ENCODE measurements around the gene IQUB.
"Not testable (repeated sequence)": the region's sequence is repeated elsewhere in the genome, so short reads cannot be mapped to it uniquely, and the experiment has no call there.

IQUB gene

GRCh38 chr7:123538897-123539296 is 4.5 kb upstream of the IQUB start:
- DNase-seq: no peak

DNA sequence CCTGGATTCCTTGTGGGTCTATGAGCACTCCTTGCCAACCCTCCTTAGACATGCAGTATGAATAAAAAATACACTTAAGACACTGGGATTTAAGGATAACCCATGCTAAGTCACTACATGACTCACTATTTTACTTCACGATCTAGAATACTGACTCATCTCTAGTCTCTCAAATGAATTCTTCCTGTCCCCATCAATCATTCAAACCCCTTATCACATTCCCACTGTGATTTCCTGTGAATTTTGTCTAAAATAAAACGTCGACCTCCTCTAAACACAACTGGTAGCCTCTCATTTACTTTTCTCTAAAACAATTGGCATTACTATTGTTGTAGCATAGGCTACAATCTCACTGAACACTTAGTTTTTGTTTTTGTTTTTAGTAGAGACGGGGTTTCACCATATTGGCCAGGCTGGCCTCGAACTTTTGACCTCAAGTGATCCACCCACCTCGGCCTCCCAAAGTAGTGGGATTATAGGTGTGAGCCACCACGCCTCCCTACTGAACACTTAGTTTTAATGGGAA is 3.9 kb upstream of the IQUB start:
- no peak for DNase-seq

DNA sequence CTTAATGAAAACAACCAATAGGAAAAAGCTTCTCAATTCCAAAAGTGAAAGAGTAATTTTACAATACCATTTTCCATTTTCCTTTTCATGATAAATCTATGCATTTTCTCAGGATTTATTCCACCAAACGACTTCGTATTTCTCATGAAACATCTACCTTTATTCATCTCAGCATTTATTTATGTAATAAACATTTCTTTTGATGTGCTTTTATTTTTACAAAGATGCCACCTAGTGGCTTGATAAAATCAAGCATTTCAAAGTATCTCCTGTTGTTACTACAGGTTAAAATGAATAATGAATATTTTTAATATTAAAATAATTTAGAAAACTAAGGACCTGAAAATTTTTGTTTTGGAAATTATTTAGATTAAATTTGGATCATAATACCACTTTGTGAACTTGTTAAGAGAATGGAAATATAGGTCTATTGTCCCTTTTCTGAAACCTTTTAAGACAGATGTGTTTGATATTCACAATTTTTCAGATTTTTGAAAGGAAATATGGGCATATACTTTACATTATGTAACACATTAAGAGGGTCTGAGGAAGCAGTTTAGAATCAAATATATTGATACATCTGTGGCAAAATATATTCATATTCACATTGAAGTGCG is 2.7 kb upstream of the IQUB start:
- DNase-seq: no peak

GRCh38 chr7:123535517-123535916 is 1.1 kb upstream of the IQUB start:
- DNase-seq: no peak

DNA sequence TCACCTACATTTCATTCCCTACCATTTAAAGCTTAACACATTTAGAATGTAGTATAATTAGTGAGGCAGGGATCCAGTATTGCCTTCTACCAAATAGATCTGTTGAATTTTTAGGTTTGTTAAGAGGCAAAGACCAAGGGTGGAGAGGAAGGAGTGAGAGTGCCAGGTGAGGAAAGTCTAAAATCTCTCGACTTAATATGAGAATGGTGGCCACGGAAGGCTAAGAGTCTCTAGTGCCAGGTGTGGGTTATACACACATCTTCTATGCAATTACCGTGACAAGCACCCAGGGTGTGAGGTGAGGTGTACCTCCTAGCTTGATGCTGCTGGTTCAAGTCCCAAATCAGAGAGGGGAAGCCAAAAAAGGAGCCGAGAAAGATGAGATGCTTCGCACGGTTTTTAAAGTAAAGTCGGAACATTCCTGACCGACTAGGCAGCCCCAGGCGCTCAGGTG is 439 bp downstream of the IQUB start:
- DNase-seq: no peak

GRCh38 chr7:123533553-123533917 is 860 bp downstream of the IQUB start:
- no peak for DNase-seq

GRCh38 chr7:123532788-123533552 is 1.4 kb downstream of the IQUB start:
- DNase-seq: peak; percentile 14

GRCh38 chr7:123532343-123532742 is 2.1 kb downstream of the IQUB start:
- not testable (repeated sequence) for DNase-seq

GRCh38 chr7:123530035-123530591 is 4.3 kb downstream of the IQUB start:
- not testable (repeated sequence) for DNase-seq

DNA sequence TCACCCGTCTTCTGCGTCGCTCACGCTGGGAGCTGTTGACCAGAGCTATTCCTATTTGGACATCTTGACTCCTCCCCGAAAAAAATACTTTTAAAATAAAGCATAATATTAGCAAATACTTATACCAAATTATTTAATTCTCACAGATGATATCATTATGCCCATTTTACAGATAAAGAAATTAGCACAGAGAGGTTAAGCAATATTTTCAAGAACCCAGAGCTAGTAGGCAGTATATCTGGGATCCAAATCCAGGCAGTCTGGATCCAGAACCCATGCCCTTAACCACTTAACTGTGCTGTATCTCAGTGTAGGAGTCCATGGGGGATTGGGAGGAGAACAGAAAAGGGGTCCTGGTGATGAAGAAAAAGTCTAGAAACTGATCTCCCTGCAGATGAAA is 6.1 kb downstream of the IQUB start:
- DNase-seq: no peak

DNA sequence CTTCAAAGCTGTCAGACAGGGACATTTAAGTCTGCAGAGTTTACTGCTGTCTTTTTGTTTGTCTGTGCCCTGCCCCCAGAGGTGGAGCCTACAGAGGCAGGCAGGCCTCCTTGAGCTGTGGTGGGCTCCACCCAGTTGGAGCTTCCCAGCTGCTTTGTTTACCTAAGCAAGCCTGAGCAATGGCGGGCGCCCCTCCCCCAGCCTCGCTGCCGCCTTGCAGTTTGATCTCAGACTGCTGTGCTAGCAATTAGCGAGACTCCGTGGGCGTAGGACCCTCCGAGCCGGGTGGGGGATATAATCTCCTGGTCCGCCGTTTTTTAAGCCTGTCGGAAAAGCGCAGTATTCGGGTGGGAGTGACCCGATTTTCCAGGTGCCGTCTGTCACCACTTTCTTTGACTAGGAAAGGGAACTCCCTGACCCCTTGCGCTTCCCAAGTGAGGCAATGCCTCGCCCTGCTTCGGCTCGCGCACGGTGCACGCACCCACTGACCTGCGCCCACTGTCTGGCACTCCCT is 6.6 kb downstream of the IQUB start:
- DNase-seq: not testable (repeated sequence)

- DNase-seq: not testable (repeated sequence)
Observed at GRCh38 chr7:123526533-123526932, 7.9 kb downstream of the IQUB start.

DNA sequence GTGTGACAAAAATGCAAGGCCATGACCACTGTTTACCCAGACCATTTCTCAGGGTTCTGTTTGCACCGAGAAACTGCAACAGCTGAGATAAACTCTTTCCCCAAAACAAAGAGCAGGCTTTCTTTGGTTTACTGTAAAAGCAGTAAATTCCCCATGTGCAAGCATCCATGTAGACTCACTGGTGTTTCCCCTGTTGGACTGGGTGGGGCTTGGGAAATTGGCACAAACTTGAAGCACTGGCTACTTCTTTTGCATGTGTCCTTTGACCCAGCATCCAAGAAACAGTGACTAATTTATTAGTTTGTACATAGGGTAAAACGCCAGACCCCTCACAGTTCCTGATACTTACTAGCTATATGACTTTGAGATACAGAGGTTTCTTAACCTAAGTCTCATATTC is 12.3 kb downstream of the IQUB start:
- DNase-seq: no peak

DNA sequence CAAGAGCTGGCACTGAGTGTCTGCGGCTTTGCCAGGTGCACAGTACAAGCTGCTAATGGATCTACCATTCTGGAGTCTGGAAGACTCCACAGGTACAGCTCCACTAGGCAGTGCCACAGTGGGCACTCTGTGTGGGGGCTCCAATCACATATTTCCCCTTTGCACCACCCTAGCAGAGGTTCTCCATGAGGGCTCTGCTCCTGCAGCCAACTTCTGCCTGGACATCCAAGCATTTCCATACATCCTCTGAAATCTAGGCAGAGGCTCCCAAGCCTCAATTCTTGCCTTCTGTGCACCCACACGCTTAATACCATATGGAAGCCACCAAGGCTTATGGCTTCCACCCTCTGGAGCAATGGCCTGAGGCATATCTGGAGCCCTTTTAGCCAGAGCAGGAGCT is 29.2 kb downstream of the IQUB start:
- DNase-seq: no peak

- DNase-seq: no peak
Observed at GRCh38 chr7:123502201-123502600, 32.2 kb downstream of the IQUB start.

GRCh38 chr7:123500878-123501489 is 33.4 kb downstream of the IQUB start:
- no peak for DNase-seq

DNA sequence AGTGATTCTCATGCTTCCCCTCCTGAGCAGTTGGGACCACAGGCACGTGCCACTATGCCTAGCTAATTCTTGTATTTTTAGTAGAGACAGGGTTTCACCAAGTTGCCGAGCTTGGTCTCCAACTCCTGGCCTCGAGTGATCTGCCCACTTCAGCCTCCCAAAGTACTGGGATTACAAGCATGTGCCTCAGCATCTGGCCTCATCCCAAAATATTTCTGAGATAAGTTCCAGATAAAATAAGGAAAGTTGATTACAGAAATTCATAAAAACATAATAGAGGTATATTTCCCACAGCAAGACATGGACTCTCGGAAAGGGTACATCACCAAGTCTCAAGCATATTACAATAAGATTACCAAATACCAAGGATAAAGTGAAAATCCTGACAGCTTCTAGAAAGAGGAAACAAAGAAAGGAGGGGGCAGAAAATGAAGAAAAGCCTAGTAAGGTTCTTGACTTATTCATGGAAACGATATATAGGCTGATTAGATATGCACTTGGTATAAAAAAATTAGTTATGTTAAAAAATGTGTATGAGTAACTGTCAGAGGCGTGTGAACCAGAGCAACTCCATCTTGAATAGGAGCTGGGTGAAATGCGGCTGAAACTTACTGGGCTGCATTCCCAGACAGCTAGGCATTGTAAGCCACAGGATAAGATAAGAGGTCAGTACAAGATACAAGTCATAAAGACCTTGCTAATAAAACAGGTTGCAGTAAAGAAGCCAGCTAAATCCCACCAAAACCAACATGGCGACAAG is 35.0 kb downstream of the IQUB start:
- no peak for DNase-seq

- no peak for DNase-seq
Observed at GRCh38 chr7:123498601-123499000, 35.8 kb downstream of the IQUB start.

- no peak for DNase-seq
Observed at GRCh38 chr7:123498031-123498430, 36.4 kb downstream of the IQUB start.

DNA sequence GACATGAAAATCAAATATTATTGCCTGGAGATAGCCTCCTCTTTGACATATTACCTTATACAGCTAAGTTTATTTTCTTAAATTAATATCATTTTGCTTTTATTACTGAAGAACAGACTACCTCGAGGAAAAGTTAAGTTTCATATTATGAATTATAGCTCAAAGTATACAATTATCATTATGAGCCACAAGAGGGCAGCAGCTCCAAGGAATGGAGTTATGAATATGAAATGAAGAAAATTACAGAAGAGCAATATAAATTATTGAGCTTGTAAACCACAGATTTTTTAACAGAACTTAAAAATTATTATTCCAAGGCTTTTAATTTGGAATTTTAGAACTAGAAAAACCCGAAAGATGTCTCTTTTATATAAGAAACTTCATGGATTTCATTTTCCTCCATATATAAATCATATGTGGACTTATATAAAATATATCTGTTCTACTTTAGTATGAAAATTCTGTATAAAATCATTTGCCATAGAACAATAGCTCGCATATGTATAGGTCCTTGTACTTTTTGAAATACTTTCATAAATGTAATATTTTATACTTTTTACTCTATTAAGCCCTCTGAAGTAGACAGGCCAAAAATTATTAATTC is 40.1 kb downstream of the IQUB start:
- peak; percentile 14 for DNase-seq

DNA sequence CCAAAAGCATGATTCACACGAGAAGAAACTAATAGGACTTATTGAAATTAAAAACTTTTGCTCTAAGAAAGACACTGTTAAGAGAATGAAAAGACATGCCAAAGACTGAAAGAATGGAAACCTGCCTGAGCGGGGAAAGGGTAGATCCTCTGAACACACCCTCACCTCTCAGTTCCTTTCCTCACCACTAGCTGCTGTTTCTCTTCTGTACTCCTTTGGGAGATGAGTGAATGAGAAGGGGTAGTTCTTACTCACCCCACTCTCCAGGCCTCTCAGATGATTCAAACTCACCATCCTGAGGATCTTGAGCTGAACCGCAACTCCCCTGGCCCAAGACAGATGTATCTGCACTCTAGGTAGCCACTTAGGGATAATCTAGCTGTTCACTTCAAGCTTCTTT is 41.9 kb downstream of the IQUB start:
- no peak for DNase-seq

GRCh38 chr7:123485721-123486120 is 48.7 kb downstream of the IQUB start:
- no peak for DNase-seq

Measured in activated CD4-positive, alpha-beta T cell treated with anti-CD3 and anti-CD28 coated beads, Interleukin-2, amount 50 U/mL, for 1 hour (primary cell).